Esophagus squamous epithelium (tissue), 4 donors: ENCODE measurements around the gene LCP1.

Experiments used
- CTCF ChIP-seq, 6 experiments: fragments of 450-650 bp in 4 of 6; fragments of 200-600 bp in 2 of 6; sonication (generic) in 2 of 6; IDR thresholded peaks; one replicate each; pipeline ENCODE4 v1.5.1; 2016 to 2019; ENCODE audit warnings: antibody characterized with exemption in 6 of 6, mild to moderate bottlenecking in 4 of 6, moderate library complexity in 4 of 6
- POLR2A ChIP-seq, 4 donors: fragments of 450-650 bp; IDR thresholded peaks; one replicate each; pipeline ENCODE4 v1.6.1; 2017; ENCODE audit warnings: antibody characterized with exemption in 4 of 4, mild to moderate bottlenecking in 4 of 4, moderate library complexity in 3 of 4

GRCh38 chr13:46086421-46086922 is 95.5 kb downstream of the LCP1 start:
- no peak for TF ChIP-seq POLR2A (IDR thresholded peaks at IDR 0.05)
- TF ChIP-seq CTCF (IDR thresholded peaks at IDR 0.05) = no peak
